Ishikawa (cell line): ENCODE results near the gene SCN8A.

Experiments
- CEBPB ChIP-seq: IDR thresholded peaks from 2 replicates; pipeline ENCODE4 v1.6.1; 2012
- EGR1 ChIP-seq: IDR thresholded peaks from 2 replicates; pipeline ENCODE4 v1.6.1; 2012
- EP300 ChIP-seq: IDR thresholded peaks from 2 replicates; pipeline ENCODE4 v1.6.1; 2012; ENCODE audit warnings: borderline replicate concordance
- RAD21 ChIP-seq: IDR thresholded peaks from 2 replicates; pipeline ENCODE4 v1.6.1; 2012; ENCODE audit warnings: low read depth
- TCF12 ChIP-seq: IDR thresholded peaks from 2 replicates; pipeline ENCODE4 v1.6.1; 2012; ENCODE audit warnings: low read depth
- TF ChIP-seq, protein P1 (sequence below): IDR thresholded peaks from 2 replicates; pipeline ENCODE4 v1.6.1; 2012

DNA sequence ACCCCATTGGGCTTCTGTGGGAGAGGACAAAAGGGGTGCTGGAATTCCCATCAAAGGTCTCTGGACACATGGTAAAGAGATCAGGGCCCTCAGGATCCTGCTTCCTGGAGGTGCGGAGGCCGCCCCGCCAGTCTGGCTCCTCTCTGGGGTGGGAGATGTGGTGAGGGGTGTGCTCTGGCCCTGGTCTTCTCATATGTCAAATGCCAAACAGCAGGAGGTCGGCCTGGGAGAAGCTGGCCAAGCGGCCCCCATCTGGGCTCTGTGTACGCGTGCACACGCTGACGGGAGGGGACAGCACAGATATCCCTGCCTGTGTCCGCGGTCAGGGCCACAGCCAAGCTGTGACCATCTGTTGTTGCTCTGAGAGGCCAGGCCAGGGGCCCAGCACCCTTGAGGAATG is 243.4 kb downstream of the SCN8A start:
- TF ChIP-seq RAD21, result no peak
- TF ChIP-seq, protein P1, sequence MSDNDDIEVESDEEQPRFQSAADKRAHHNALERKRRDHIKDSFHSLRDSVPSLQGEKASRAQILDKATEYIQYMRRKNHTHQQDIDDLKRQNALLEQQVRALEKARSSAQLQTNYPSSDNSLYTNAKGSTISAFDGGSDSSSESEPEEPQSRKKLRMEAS, result no peak
- TF ChIP-seq TCF12, result no peak
- no peak for TF ChIP-seq EGR1
- no peak for TF ChIP-seq EP300
- no peak for TF ChIP-seq CEBPB
